HepG2 (cell line): Measurements from ENCODE around the gene NOP9. TPM values are rescaled to one million over a fixed set of nuclear protein-coding genes. Genes with fewer than 3 reads are reported as not detected.

ENCODE experiments used
- HOXD1 ChIP-seq: sonication (generic); formaldehyde crosslinking; IDR thresholded peaks from 2 replicates; pipeline ENCODE4 v1.5.0; 2020; ENCODE audit warnings: missing genetic modification reagents
- MXI1 ChIP-seq: IDR thresholded peaks from 3 replicates; pipeline ENCODE4 v1.6.1; 2012; ENCODE audit warnings: low read depth, low read length, inconsistent platforms, borderline replicate concordance
- NPAS2 ChIP-seq: sonication (generic); formaldehyde crosslinking; IDR thresholded peaks from 2 replicates; pipeline ENCODE4 v1.8.0; 2022; ENCODE audit warnings: mild to moderate bottlenecking, missing genetic modification reagents, borderline replicate concordance
- PRDM4 ChIP-seq: sonication (generic); formaldehyde crosslinking; IDR thresholded peaks from 2 replicates; pipeline ENCODE4 v1.9.0; 2021; ENCODE audit warnings: missing genetic modification reagents, borderline replicate concordance
- RFX5 ChIP-seq: IDR thresholded peaks from 2 replicates; pipeline ENCODE4 v1.6.1; 2011; ENCODE audit warnings: low read depth, low read length, improper control_type of control experiment
- SRSF4 ChIP-seq: fragments of 200-400 bp; formaldehyde crosslinking; IDR thresholded peaks from one replicate; pipeline ENCODE4 v1.6.1; 2018; ENCODE audit warnings: mild to moderate bottlenecking, low read depth, low read length, moderate library complexity; ENCODE audit not compliant: poor library complexity, severe bottlenecking
- TFDP2 ChIP-seq: sonication (generic); formaldehyde crosslinking; IDR thresholded peaks from 2 replicates; pipeline ENCODE4 v1.4.0; 2020; ENCODE audit warnings: missing genetic modification reagents
- ZFP91 ChIP-seq: sonication (generic); formaldehyde crosslinking; IDR thresholded peaks from 2 replicates; pipeline ENCODE4 v1.9.0; 2022; ENCODE audit warnings: missing genetic modification reagents, mild to moderate bottlenecking, borderline replicate concordance
- ZNF136 ChIP-seq: sonication (generic); formaldehyde crosslinking; IDR thresholded peaks from 2 replicates; pipeline ENCODE4 v1.8.1; 2022; ENCODE audit warnings: low read depth, mild to moderate bottlenecking, moderate library complexity, missing genetic modification reagents
- ZNF430 ChIP-seq: sonication (generic); formaldehyde crosslinking; IDR thresholded peaks from 2 replicates; pipeline ENCODE4 v1.9.0; 2021; ENCODE audit warnings: mild to moderate bottlenecking, missing genetic modification reagents
- ZNF556 ChIP-seq: sonication (generic); formaldehyde crosslinking; IDR thresholded peaks from 2 replicates; pipeline ENCODE4 v1.4.0; 2020; ENCODE audit warnings: mild to moderate bottlenecking, missing genetic modification reagents, borderline replicate concordance
- ZNF589 ChIP-seq: sonication (generic); formaldehyde crosslinking; conservative IDR thresholded peaks from 2 replicates; pipeline ENCODE4 v1.8.0; 2022; ENCODE audit warnings: mild to moderate bottlenecking, moderate library complexity, missing genetic modification reagents
- ZNF784 ChIP-seq: sonication (generic); formaldehyde crosslinking; IDR thresholded peaks from 2 replicates; pipeline ENCODE4 v1.5.1; 2020; ENCODE audit warnings: missing genetic modification reagents, mild to moderate bottlenecking, borderline replicate concordance
- polyA plus RNA-seq, 8 experiments: library from polyadenylated mRNA; depleted of rRNA in 3 of 8; stranded (reverse) in 7 of 8; unstranded in 1 of 8; fragments of >200 nt; fragmentation: Illumina TruSeq in 4 of 8; extraction: Trizol in 4 of 8; gene quantifications; 2 replicates each; pipeline versions ENCODE4 v1.2.1 to v1.2.3, GENCODE V29; 2011 to 2016; ENCODE audit warnings: low read depth in 4 of 8, missing spikeins in 1 of 8, mixed read lengths in 1 of 8; ENCODE audit not compliant: insufficient read depth in 1 of 8
- total RNA-seq, 5 experiments: library from RNA; depleted of rRNA; stranded (reverse); fragments of >200 nt; fragmentation: Illumina TruSeq; extraction: Trizol; gene quantifications; 2 replicates each; pipeline ENCODE4 v1.2.3, GENCODE V29; 2016; ENCODE audit warnings: low read depth in 1 of 5

Gene NOP9
- total and polyA plus RNA-seq, 2 of the 13 experiments (the other 11 are each of a cell fraction or from before 2014, with no cell fraction given), result 24.5 to 61.6 TPM

GRCh38 chr14:24307575-24308341 lies 8.1 kb downstream of the NOP9 start, which contains the start of gene CIDEB (continued):
- TF ChIP-seq ZNF136 (CRISPR knock-in tag), result peak; percentile 97
- TF ChIP-seq HOXD1 (CRISPR knock-in tag), result no peak
- no peak for TF ChIP-seq SRSF4
- no peak for TF ChIP-seq ZNF589 (CRISPR knock-in tag)
- TF ChIP-seq ZNF556 (CRISPR knock-in tag), result peak; percentile 90
- TF ChIP-seq MXI1, result peak; percentile 75; the same call in 1 of the 3 replicates
- TF ChIP-seq RFX5, result peak; percentile 39; the same call in 1 of the 2 replicates
- TF ChIP-seq ZFP91 (CRISPR knock-in tag), result no peak
- TF ChIP-seq PRDM4, result no peak
- TF ChIP-seq ZNF784, result peak; percentile 81; the same call in 1 of the 2 replicates
- TF ChIP-seq NPAS2, result no peak
- TF ChIP-seq ZNF430 (CRISPR knock-in tag), result peak; percentile 99
- peak; percentile 55; the same call in 1 of the 2 replicates for TF ChIP-seq TFDP2 (CRISPR knock-in tag)
- TF ChIP-seq, all 625 proteins: peak for 359
